NCI-H128 (cell line): ENCODE results near the gene TTC7B.
A peak's percentile ranks its signal among the peaks of the same experiment; 100 is the strongest.
"Not testable (repeated sequence)": the region's sequence is repeated elsewhere in the genome, so short reads cannot be mapped to it uniquely, and the experiment has no call there.

Experiments used
- DNase-seq: peaks from one replicate; lab custom pipeline; 2025; ENCODE audit not compliant: unreplicated experiment; lab: John Stamatoyannopoulos, UW

Gene TTC7B

DNA sequence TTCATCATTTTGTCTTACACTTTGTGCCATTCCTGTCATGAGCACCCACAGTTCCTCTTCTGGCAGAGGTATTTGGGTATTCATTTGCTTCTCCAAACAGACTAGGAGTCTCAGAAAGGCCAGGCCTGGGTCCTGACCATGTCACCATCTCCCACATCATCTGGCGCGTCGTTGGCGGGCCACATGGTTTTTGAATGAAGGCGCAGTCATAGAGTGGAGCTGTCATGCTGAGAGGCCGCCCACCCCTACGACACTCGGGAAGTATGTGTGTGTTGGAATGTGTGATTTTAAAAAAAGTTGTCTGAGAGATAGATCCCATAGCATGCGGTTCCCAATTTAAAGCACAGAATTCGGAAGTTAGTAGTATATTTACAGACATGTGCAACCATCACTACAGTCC is 15.6 kb upstream of the TTC7B start:
- no peak for DNase-seq

DNA sequence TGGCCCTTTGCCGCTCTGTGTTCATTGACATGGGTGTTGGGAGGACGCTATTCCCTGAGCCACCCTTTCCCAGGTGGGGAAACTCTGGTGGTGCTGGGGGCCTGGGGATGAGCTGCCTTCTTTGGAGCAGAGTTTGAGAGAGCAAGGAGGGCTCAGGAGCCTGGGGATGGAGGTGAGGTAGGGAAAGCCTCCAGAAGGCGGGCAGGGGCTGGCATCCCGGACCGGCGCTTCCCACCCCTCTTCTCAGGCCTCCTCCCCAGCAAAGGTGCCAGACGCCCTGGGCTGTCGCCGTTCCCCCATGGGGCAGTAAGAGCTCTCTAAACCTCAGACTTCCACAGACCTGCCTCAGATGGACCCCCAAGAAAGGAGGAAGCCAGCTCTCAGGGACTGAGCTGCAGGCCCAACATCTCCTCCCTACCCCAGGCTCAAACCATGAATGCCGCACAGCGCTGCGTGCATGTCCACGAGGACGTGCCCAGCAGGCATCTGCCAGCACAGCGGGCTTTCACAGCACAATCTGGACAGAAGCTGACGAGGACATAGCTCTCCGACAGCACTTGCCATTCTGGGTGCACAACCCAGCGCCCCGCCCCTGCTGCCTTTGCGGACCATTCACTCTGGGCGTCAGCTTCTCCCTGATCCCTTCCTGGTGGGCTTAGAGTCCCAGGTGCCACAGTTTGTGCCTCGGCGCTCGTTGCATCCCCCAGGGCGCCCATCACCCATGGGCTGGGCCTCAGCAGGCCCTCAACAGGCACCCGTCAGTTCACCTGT is 14.9 kb upstream of the TTC7B start:
- DNase-seq = no peak

- DNase-seq = no peak
These were observed 13.4 kb upstream of the TTC7B start for GRCh38 chr14:90829677-90830076.

DNA sequence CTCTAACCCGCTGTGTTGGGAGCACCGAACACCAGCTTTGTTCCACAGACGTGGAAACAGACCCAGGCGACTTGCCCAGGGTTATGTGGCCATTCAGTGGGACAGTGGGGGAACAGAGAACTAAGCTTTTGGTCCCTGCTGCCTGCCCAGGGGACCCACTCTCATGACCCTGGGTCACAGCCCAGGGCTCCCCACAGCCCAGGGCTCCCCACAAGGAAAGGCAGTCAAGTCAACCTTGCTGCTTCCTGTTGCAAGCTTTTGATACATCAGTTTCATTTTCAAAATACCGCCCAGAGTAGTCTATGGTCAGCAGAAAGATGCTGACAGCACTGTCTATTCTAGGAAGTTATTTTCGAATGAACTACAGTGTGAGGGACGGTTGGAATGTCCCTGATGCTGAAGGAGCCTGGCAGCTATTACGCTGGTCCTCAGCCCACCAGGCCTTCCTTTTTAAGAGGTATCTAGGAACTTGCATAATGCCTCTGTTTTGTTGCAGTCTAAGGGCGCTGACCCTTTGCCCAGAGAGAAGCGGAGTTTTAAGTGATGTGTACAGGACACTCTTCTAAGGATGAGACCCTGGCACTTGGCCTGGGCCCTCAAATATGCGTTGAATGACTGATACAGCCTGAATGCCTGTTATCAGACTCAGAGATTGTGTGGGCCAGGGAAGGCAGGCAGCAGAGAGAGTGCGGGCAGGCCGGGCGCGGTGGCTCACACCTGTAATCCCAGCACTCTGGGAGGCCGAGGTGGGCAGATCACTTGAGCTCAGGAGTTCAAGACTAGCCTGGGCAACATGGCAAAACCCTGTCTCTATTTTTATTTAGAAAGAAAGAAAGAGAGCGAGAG is 12.6 kb upstream of the TTC7B start:
- no peak for DNase-seq

- peak; percentile 83 for DNase-seq
These were observed 11.8 kb upstream of the TTC7B start for GRCh38 chr14:90827919-90828610.

GRCh38 chr14:90823542-90823941 is 7.3 kb upstream of the TTC7B start:
- DNase-seq = not testable (repeated sequence)

- no peak for DNase-seq
These were observed 4.7 kb upstream of the TTC7B start for GRCh38 chr14:90820958-90821357.

DNA sequence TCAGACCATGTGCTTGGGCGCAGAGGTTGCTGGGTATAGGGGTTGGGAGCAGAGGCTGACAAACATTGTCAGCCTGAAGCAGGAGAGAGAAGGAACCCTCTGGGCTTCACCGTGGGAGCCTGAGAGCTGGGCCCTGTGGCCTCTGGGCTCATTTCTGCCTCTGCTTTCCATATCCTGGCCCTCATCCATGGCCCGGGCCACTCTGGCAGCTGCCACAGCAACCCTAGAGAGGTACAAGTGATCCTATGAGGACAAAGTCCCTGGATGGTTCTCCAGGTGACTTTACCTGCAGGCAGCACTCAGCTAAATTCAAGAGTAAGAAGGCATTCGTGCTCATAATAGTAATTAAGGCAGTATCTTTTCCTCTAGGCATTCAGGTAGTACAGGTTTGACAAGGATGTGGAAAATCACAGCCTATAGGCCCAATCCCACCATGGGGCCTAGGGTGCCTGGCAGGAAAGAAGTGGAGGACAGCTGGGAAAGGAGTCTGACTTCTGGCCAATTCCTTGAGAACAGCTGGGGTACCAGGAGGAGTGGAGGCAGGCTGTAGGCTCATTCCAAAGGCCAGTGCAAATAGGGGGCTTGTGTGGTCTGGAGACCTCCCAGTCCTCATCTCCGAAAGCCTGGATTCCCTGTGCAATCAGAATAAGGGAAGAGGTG is 3.6 kb upstream of the TTC7B start:
- DNase-seq = no peak

DNA sequence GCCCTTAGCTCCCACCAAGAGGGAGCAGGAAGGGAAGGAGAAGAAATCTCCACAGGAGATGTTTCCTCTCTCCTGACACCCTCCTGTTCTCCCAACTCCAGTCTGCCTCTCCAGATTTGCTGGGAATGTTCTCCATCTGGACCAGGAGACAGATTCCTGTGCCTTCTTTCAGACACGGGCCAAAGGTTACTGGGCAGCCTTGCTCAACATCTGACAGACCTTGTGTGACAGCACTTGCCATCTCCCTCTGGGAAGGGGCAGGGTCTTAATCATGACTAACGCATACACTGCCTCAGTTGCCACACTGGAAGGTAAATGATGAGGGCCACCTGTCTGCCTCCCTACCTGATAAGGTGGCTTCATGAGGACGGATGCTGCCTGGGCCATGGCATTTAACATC is 2.5 kb upstream of the TTC7B start:
- no peak for DNase-seq

DNA sequence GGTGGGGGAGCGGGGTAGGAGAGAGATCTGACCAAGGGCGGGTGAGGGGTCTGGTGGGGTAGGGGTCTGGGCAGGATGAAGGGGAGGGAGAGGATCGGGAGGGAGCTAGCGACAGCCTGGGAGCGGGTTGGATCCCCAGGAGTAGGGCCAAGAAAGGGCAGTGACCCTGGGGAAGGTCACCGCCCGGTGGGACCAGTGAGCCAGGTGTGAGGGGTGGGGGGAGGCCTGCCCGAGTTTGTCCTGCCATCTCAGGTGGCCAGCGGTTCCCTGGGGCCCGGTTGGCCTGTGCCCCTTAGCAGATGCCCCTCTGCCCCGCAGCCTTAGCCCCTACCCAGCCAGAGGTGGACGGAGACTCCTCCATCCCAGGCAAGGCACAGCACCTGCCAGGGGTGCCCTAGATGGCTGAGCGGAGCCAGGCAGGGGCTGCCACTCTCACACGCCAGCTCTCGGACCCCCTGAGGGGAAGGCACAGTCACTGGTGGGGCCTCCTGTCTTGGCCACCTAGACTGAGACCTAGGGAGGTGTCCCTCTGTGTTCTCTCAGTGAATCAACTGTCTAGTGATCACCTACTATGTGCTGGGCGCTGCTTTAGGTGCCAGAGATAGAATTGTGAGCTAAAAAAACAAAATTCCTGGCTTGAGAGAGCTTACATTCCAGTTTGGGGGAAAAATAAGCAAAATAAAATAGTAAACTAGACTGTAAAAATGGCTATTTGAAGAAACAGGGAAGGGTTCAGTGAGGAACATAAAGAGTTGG is 629 bp upstream of the TTC7B start:
- DNase-seq = no peak

DNA sequence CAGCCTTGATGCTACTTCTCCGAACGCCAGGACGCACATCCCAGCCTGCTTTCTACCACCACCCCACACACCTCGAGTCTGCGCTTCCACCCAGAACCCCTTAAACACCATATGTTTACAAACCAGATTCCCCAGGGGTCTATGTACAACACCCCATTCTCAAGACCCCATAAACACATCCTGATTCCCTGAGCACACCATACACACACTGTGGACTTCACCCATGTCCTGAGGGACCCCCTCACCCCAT is 733 bp downstream of the TTC7B start:
- DNase-seq = no peak

DNA sequence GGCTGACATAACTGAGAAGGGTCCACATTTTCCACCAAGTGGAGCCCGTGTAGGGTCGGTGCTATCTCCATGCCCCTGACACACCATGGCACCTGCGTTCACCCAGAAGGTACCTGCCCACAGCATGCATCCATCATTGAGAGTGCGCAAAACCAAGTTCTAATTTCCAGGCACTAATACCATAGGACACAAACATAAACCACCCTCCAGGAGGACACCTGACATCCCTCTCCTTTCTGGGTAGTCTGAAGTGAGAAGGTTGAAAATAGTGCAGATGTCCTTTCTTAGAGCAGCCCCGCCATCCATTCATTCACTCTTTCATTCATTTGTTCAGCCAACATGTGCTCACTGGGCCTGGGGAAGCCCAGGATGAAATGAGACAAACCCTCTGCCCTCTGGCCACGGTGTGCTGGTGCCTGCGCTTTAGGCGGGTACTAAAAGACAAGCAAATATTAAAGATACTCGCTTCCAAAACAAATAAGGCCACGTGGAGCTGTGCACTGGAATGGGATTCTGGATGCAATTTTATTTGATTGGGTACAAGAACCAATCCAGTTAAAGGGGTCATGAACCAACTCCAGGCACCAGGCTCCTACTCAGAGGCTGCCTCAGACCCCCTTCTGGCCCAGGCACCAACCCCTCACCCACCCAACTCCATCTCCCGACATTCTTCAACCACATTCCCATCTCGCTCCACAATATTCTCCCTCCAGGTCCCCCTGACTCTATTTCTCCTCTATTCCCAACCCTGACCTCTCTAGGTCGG is 1.2 kb downstream of the TTC7B start:
- no peak for DNase-seq

GRCh38 chr14:90813442-90813841 is 2.8 kb downstream of the TTC7B start:
- no peak for DNase-seq

- DNase-seq = no peak
These were observed 4.1 kb downstream of the TTC7B start for GRCh38 chr14:90812109-90812508.

GRCh38 chr14:90811641-90812040 is 4.6 kb downstream of the TTC7B start:
- DNase-seq = no peak

DNA sequence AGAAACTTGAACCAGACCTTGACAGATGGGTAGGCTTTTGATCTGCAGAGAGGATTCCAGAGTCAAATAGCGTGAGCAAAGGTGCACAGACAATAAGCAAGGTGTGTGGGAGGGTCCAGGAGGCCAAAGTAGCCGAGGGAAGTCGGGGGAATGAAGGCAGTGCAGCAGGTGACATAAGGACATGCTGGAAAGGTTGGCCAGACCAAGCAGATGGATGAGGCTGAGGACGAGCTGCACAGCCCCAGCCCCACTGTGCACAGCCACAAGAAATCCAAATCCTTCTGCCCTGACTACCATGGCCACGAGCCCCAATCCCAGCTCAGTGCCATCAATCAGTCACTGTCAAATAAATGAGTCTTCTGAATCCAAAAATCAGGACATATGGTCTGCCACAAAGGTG is 5.4 kb downstream of the TTC7B start:
- no peak for DNase-seq

DNA sequence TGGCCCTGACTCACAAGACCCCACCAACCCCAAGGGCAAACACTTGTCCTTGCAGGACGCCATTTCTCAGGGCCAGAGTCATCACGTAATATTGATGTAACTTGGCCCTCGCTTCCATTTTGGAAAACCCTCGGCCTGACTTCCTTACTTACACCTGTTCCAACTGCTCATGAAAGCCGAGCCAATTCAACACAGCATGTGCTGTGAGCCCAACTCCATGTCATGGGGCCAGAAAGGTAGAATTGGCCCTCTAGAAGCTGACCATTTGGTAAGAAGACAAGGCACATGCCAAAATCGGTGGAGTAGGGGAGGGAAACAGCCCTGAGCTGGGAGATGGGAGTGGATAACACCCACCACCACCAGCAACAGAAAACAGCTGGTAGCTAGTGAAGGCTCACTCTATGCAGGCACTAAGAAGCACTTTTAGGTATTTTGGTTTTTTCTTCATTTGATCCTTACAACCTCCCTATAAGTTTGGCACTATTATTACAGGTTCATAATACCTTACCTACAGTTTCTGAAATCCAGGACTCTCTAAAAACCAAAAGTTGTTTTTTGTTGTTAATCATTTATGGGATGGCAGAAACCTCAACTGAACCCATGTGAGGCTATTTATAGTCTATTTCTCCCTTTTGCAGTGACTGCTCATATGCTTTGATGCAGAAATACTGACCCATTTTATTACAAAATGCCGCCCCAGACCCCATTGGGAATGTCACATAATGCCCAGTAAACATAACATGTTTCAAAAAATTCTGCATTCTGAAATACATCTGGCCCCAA is 6.5 kb downstream of the TTC7B start:
- no peak for DNase-seq

DNA sequence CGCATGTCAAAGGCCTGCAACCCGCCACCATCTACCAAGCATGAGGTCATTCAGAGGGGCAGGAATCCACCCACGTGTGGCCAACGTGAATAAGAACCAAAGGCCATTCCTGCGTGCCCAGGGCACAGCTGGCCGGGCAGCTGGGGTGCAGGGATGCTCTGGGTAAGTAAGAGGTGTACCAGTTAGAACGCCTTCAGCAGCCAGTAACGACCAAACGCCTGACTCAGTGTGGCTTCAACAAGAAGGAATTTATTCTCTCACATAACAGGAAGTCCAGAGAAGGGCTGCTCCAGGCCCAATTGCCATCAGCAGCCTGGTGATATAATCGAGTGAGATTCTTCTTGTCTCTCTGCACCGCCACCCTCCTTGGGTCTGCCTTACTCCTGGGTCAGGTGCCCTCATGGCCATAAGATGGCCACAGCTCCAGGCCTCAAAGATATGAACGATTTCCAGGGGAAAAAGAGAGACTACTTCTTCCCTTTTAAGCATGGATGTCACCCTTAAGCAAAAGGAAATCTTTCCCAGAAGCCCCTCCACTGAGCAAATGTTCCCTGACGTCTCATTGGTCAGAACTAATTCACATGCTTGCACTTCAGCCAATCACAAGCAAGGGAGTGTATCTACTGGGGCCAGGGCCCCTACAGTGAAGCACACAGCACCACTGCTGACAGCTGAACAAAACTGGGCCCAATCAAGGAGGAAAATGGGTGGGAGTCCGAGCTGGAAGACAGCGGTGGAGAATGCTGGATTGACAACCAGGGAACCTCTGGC is 7.3 kb downstream of the TTC7B start:
- no peak for DNase-seq

DNA sequence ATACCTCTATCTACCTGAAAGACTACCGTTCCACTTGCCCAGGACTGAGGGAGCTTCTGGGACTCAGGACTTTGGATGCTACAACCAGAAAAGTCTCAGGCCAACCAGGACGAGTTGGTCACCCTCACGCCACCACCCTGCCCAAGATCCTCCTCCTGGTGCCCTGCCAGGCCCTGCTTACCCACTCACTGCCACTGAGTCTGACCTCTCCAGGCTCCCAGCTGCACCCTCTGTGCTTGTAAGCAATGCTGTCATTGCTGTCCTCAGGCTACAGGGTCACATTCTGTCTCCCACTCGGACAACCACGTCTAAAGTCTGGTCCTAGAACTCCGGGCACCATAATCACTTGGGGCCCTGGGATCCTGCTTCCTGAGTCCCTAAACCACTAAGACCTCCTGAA is 9.2 kb downstream of the TTC7B start:
- DNase-seq = no peak
